GM19397 (cell line): ENCODE data around the gene TTLL12.

Experiments
- ATAC-seq: cut with Tn5 transposase; IDR thresholded peaks from one replicate; pipeline ENCODE4 v1.9.1; 2021; ENCODE audit warnings: mild to moderate bottlenecking, moderate library complexity; ENCODE audit not compliant: unreplicated experiment

Gene TTLL12

GRCh38 chr22:43174941-43175531, 11.9 kb downstream of the TTLL12 start:
- ATAC-seq: no peak

GRCh38 chr22:43173976-43174720, 12.8 kb downstream of the TTLL12 start:
- ATAC-seq: no peak

- no peak for ATAC-seq
Observed at GRCh38 chr22:43173566-43173965, 13.4 kb downstream of the TTLL12 start.

DNA sequence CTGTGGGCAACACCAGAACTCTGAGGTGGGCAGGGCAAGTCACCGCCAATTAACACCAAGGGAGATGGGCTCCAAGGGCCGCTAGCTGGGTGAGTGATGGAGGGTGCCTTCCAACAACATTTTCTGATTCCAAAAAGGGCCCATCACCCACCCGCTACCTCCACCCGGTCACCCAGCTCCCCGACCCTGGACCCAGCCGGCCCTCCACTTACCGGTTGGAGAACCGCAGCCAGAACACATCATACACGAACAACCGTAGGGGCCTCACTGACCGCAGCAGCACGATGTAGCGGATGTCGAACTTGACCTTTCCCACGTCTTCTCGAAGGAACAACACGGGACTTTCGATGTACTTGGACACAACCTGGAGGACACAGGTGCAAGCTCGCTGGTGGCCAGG, 14.7 kb downstream of the TTLL12 start:
- ATAC-seq: no peak

- no peak for ATAC-seq
Observed at GRCh38 chr22:43171607-43172006, 15.3 kb downstream of the TTLL12 start.

DNA sequence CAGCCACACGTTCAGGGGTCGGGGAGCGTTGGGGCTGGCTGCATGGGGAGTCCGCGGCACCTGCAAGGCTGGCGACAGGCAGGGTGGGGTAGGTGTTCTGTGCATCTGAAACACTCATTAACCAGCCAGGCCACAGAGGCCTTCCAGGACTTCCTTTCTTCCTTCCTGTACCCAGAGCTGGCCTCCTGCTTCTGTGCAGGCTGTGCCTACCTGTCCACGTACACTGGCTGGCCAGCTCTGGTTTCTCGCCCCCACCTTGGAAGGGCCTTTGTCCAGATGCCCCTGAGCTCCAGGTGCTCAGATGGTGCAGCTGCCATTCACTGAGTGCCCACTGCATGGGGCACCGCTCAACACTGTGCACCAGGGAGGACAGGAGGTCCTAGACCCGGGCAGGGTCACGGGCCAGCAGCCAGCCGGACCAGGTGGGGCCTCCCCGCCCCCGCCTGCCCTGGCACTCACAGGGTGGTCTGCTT, 15.9 kb downstream of the TTLL12 start:
- ATAC-seq: no peak

GRCh38 chr22:43170131-43170480, 16.8 kb downstream of the TTLL12 start:
- no peak for ATAC-seq

DNA sequence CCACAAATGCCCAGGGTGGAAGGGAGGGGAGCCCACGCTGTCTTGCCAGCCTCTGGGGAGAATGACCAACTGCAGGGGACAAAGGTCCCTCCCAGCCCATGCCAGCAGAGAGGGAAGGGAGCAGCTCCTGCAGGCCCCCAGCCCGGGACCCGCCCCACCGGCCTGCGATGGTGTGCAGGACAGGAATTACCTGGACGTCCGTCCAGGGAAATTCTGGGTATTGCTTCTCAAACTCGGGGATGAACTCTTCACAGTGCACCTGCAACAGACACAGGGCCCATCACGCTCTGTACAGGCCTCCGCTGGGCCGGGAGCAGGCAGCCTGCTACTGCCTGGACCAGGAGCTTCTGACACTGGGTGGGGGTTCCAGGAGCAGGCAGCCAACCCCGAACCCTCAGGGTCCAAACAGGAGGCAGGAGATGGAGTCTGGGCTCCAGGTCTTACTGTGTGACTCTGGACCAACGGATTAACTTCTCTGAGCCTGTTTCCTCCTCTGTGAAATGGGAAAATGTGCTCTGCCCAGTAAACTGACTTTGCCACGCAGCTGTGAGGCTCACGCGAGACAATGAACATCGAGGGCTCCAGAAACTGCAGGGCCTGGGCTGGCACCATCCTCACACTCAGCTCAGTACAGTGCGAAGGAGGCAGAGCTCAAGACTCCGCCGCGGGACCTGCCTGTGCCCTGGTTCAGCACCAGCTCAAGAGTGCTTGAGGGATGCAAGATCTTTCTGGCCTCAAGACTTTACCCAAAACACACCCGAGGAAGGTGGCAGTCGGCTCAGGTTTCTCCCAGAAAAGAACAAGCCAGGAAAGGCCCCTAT, 17.4 kb downstream of the TTLL12 start:
- ATAC-seq: no peak

GRCh38 chr22:43168471-43169309, 18.2 kb downstream of the TTLL12 start:
- ATAC-seq: no peak

- no peak for ATAC-seq
Observed at GRCh38 chr22:43167001-43167589, 19.8 kb downstream of the TTLL12 start.

GRCh38 chr22:43166132-43166930, 20.6 kb downstream of the TTLL12 start:
- ATAC-seq: no peak

GRCh38 chr22:43164636-43165035, 22.3 kb downstream of the TTLL12 start:
- no peak for ATAC-seq

DNA sequence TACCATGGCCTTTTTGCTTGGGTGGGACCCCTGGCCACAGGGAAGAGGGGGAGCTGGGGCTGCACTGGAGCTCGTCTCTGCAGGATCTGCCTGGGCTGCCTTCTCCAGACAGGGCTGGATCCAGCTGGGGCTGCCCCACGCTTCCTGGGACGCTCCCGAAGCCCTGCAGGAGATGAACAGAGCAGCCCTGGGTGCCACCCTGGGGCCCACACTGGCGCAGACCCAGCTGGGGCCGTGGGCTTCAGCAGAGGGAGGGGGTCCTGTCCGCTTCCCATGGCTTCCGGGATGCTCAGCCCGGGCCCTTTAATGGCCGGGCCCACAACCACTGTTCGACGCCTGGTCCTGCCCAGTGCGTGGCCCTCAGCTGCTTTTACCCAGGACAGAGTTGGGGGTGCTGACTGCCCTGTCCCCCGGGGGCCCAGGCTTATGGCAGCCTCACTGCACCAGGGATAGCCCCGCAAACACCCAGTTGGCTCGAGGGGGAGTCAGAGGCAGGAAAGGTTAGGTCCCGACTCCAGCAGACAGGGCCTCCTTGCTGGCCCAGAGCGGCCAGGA, 23.6 kb downstream of the TTLL12 start:
- ATAC-seq: no peak

DNA sequence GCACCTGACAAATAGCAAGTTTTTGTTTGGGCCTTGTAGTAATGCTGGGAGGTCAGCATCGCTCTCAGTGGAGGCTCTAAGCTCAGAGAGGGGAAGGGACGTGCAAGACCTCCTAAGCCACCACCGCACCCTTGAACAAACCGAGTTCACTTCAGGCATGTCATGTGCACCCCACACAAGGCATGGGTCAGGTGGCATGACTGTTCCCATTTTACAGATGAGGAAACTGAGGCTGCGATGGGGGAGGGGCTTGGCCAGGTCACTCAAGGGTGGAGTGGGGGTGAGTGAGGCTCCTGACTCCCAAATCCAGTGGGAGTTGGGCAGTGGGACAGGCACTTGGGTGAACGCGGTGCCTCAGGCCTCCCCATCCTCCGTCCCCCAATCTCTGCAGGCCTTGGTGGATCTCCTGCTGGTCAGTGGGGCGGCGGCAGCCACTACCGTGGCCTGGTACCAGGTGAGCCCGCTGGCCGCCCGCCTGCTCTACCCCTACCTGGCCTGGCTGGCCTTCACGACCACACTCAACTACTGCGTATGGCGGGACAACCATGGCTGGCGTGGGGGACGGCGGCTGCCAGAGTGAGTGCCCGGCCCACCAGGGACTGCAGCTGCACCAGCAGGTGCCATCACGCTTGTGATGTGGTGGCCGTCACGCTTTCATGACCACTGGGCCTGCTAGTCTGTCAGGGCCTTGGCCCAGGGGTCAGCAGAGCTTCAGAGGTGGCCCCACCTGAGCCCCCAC, 24.4 kb downstream of the TTLL12 start:
- no peak for ATAC-seq

GRCh38 chr22:43160497-43161126, 26.3 kb downstream of the TTLL12 start:
- no peak for ATAC-seq

- no peak for ATAC-seq
Observed at GRCh38 chr22:43159484-43160178, 27.3 kb downstream of the TTLL12 start.

- no peak for ATAC-seq
Observed at GRCh38 chr22:43158778-43159483, 28.0 kb downstream of the TTLL12 start.
